KMS-11 (cell line): Measurements from ENCODE around the gene DMAC2.
A peak's percentile ranks its signal among the peaks of the same experiment; 100 is the strongest.

Experiments
- H2AFZ ChIP-seq: fragments of 200-600 bp; sonication (generic); 2 replicates; pipeline ENCODE4 v1.6.1; 2016; ENCODE audit warnings: antibody characterized with exemption, mixed run types, low read depth
- H3K27ac ChIP-seq: fragments of 200-600 bp; sonication (generic); 2 replicates; pipeline ENCODE4 v1.6.1; 2016; ENCODE audit warnings: mild to moderate bottlenecking, mixed run types
- H3K27me3 ChIP-seq: fragments of 200-600 bp; sonication (generic); 2 replicates; pipeline ENCODE4 v1.6.1; 2017; ENCODE audit warnings: mild to moderate bottlenecking, low read depth, mixed run types, moderate library complexity; ENCODE audit not compliant: insufficient read depth
- H3K36me3 ChIP-seq: fragments of 200-600 bp; sonication (generic); 2 replicates; pipeline ENCODE4 v1.6.1; 2017; ENCODE audit warnings: mild to moderate bottlenecking, mixed run types; ENCODE audit not compliant: insufficient read depth
- H3K4me1 ChIP-seq: fragments of 200-600 bp; sonication (generic); 2 replicates; pipeline ENCODE4 v1.6.1; 2016; ENCODE audit warnings: mild to moderate bottlenecking, low read depth, mixed run types; ENCODE audit not compliant: poor library complexity, severe bottlenecking
- H3K4me2 ChIP-seq: fragments of 200-600 bp; sonication (generic); 2 replicates; pipeline ENCODE4 v1.7.0; 2016; ENCODE audit warnings: mild to moderate bottlenecking, mixed run types
- H3K4me3 ChIP-seq: fragments of 200-600 bp; sonication (generic); IDR thresholded peaks from 2 replicates; pipeline ENCODE4 v1.6.1; 2017; ENCODE audit warnings: low read depth, low read length, mixed read lengths; ENCODE audit not compliant: insufficient read depth
- H3K79me2 ChIP-seq: fragments of 200-600 bp; sonication (generic); 2 replicates; pipeline ENCODE4 v1.6.1; 2016; ENCODE audit warnings: low read depth, mixed run types; ENCODE audit not compliant: insufficient read depth
- H3K9ac ChIP-seq: fragments of 200-600 bp; sonication (generic); 2 replicates; pipeline ENCODE4 v1.6.1; 2016; ENCODE audit warnings: mild to moderate bottlenecking, mixed run types
- H4K20me1 ChIP-seq: fragments of 200-600 bp; sonication (generic); 2 replicates; pipeline ENCODE4 v1.6.1; 2016; ENCODE audit warnings: mild to moderate bottlenecking, mixed run types; ENCODE audit not compliant: insufficient read depth
- CTCF ChIP-seq: fragments of 200-600 bp; sonication (generic); conservative IDR thresholded peaks from 2 replicates; pipeline ENCODE4 v1.6.1; 2017; ENCODE audit warnings: low read depth, mild to moderate bottlenecking, antibody characterized with exemption, low read length, moderate library complexity, mixed read lengths

DMAC2 gene

GRCh38 chr19:41427647-41428480, 11.8 kb downstream of the DMAC2 start:
- Histone ChIP-seq H3K36me3 (no peaks in the 10 kb centered on the region), H2AFZ (no peak overlapping the region), H3K9ac (no peak overlapping the region), H4K20me1 (no peaks in the 10 kb centered on the region), H3K4me1 (no peaks in the 10 kb centered on the region), H3K79me2 (no peaks in the 10 kb centered on the region), H3K27ac (no peak overlapping the region), H3K27me3 (no peaks in the 10 kb centered on the region), H3K4me2 (no peak overlapping the region; the same call in 1 of the 2 replicates), H3K4me3 (no peak overlapping the region)
- no peak for TF ChIP-seq CTCF

- Histone ChIP-seq H3K27me3 (no peaks in the 10 kb centered on the region), H3K36me3 (no peaks in the 10 kb centered on the region; the same call in 1 of the 2 replicates), H3K27ac (no peak within 1 kb of the TSS), H3K4me2 (peak within 1 kb of the TSS; percentile 29; the same call in 1 of the 2 replicates), H4K20me1 (no peaks in the 10 kb centered on the region), H3K4me1 (no peaks in the 10 kb centered on the region), H3K79me2 (no peaks in the 10 kb centered on the region), H2AFZ (no peak within 1 kb of the TSS), H3K9ac (no peak within 1 kb of the TSS), H3K4me3 (no peak within 1 kb of the TSS)
- no peak for TF ChIP-seq CTCF
These were observed 12.6 kb downstream of the DMAC2 start, which contains the start of gene B3GNT8 for GRCh38 chr19:41426952-41427646. TSS of gene B3GNT8 (minus strand) at chr19:41427374. CDS start at chr19:41426778, 596 bp downstream.

- Histone ChIP-seq H3K36me3 (no peaks in the 10 kb centered on the region; the same call in 1 of the 2 replicates), H3K27me3 (no peaks in the 10 kb centered on the region), H3K9ac (no peak overlapping the region), H3K4me2 (no peak overlapping the region), H3K79me2 (no peaks in the 10 kb centered on the region), H3K4me3 (no peak overlapping the region), H2AFZ (no peak overlapping the region), H4K20me1 (no peaks in the 10 kb centered on the region), H3K4me1 (no peaks in the 10 kb centered on the region), H3K27ac (no peak overlapping the region)
- TF ChIP-seq CTCF = no peak
These were observed 13.4 kb downstream of the DMAC2 start for GRCh38 chr19:41426116-41426841.
